ENCODE data around the gene MUC6. TPM values are rescaled to one million over a fixed set of nuclear protein-coding genes. Genes with fewer than 3 reads are reported as not detected.

Gene MUC6
- total RNA-seq, 1 experiment from 2014 or later, result under 0.01 TPM

- no peak for DNase-seq (ENCODE audit: low read depth)
Measured at GRCh38 chr11:1038361-1038760, 1.8 kb upstream of the MUC6 start.

DNA sequence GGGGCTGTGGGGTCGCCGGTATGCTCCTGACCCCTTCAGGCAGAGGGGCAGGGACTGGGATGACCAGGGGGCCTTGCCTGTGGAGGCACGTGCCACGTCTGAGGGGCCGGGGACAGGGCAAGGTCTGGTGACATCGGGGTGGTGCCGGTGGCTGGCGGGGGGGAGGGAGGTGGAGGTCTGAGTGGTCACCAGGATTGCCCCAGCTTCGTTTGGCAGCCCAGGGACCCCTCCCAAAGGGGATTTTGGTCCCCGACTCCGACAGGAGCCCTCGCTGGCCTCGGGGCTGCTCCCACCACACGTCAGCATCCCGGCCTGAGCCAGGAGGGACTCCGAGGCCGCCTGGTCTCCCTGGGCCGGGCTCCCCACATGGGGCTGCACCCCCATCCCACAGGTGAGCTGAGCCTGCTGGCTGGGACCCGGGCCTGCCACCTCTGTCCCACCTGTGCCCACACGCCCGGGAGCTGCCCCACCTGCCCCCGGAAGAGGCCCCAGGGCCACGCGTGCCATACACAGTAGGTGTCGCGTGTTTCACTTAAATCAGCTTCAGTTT is 1.1 kb upstream of the MUC6 start:
- DNase-seq (ENCODE audit: low read depth), result no peak

DNA sequence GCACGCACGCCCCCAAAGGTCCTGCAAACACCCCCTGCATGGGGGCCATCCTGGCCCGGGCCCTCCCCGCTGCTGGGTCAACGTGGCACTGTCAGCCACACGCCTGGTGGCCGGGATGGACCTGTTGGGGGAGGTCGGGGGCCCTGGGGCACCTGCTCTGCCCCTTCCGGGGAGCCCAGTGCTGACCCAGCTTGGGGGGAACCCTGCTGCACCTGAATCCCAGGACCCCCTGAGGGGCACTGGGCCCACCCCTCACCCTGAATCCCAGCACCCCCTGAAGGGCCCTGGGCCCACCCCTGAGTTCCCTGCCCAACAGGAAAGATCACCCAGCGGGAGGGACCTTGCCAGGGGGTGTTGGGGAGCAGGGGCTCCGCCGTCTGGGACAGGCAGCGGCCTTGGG is 413 bp upstream of the MUC6 start:
- no peak for DNase-seq (ENCODE audit: low read depth)

- no peak for DNase-seq (ENCODE audit: low read depth)
Measured at GRCh38 chr11:1035577-1036283, 788 bp downstream of the MUC6 start.

DNA sequence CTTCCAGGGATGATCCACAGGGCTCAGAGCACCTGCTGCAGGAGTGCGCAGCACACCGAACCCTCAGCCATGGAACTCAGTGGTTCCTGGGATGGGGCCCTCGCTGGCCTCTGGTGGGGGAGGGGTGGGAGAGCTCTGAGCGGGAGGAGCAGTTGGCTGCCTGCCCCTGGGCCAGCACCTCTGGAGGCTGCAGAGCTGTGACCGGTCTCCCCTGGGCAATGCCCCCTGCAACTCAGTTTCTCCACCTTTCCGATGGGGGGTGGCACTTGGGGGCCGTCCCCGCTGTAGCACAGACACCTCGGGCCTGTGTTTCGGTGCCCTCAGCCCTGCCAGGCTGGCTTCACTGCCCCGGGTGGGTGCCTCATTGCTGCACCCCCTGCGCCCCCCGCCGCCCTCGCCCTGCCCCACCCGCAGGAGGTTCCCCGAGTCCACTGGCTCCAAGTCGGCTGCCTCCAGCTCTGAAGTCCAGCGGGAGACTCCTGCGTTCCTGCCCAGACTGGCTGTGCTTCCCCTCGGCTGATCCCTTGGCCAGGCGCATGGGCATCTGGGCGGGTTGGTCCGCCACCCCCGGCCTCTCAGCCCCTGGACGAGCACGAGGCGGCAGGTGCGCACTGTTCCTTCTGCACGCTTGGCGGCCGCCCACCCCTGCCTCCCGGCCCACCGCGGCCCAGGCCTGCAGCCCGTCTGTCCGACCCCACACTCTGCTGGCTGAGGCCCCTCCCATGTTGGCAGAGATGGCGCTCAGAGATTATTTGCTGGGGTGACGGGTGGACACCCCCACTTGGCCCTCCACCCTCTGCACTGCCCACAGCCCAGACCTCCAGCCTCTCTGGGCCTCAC is 1.8 kb downstream of the MUC6 start:
- no peak for DNase-seq (ENCODE audit: low read depth)

GRCh38 chr11:1034001-1034400 is 2.5 kb downstream of the MUC6 start:
- DNase-seq (ENCODE audit: low read depth), result no peak

GRCh38 chr11:1033016-1033798 is 3.3 kb downstream of the MUC6 start:
- DNase-seq (ENCODE audit: low read depth), result no peak

- DNase-seq (ENCODE audit: low read depth), result no peak
Measured at GRCh38 chr11:1032310-1032891, 4.1 kb downstream of the MUC6 start.

DNA sequence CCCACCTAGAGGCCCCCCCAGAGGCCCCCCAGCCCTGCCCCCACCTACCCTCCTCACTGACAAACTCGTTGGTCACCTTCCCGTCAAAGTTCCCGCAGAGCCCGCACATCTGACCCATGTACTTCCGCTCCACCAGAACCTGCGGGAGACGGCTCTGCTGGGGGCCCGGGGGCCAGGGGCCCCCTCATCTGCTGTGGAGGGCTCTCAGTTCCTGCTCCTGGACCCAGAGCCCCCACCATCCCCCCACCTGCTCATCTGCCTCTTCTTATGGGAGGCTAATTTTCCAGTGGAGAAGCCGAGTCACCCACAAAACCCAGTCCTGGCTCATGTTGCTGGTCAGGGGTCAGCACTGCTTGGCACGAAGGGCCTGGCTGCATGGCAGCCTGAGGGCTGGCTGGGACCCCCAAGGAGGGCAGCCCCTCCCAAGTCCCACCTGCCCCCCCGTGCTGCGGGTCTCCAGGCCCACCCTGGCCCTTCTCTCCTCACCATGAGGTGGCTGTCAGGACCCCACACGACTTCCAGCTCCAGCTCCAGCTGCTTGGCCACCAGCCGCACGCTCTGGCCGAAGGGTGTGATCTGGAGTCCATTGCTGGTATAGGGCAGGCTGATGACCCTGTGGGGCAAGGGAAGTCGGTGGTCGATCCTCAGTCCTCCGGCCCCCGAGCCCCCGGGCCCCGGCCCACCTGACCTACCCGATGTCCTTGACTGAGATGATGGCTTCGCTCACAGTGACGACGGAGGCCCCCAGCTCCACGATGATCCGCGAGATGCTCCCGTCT is 5.2 kb downstream of the MUC6 start:
- no peak for DNase-seq (ENCODE audit: low read depth)

DNA sequence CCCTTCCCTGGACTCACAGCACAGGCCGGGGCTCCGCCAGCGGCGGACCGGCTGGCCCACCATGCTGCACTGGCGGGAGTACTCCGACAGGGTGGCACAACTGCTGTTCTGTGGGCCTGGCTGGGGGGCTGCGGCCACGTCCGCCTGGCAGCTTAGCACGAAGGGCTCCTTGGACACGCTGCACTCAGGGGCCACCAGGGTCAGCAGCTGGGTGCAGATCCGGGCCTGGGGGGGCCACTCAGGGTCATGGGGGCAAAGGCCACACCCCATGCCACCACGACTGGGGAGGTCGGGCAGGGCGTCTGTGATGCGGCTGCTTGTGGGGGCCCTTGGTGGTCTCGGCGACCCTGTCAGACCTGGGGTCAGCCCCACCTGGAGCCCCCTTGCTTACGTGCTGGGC is 6.0 kb downstream of the MUC6 start:
- no peak for DNase-seq (ENCODE audit: low read depth)

- no peak for DNase-seq (ENCODE audit: low read depth)
Measured at GRCh38 chr11:1030086-1030485, 6.4 kb downstream of the MUC6 start.

DNA sequence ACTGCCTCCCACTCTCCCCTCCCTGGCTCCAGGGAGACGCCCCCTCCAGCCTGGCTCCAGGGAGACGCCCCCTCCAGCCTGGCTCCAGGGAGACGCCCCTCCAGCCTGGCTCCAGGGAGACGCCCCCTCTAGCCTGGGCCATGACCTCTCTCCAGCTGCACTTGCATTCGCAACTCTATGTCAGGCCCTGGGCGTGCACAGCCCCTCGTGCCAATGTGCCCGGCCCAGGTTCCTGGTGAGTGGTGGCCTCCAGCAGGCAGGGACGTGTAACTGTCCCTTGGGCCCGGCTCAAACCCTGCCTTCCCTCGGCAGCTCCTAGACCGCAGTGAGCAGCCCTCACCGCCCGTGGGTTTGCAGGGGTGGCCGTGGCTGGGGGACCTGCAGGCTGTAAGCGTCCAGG is 6.9 kb downstream of the MUC6 start:
- DNase-seq (ENCODE audit: low read depth), result no peak

- no peak for DNase-seq (ENCODE audit: low read depth)
Measured at GRCh38 chr11:1029051-1029450, 7.5 kb downstream of the MUC6 start.

DNA sequence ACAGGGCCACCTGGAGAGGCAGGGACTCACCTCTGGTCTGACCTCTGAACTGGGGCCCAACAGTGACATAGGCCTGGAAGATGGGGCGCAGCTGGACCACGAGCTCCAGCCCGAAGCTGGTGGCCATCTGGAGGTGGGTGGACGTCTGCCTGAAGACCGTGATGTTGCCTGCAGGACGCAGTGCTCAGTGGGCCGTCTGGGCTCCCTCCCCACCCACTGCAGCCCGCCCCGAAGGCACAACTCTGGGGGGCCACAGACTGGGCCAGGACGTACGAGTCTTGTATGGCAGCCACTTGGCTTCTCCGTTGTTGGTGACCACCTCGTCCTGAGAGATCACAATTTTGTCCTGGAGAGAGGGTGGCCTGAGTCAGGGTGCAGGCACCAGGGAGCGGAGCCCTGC is 7.9 kb downstream of the MUC6 start:
- DNase-seq (ENCODE audit: low read depth), result no peak

DNA sequence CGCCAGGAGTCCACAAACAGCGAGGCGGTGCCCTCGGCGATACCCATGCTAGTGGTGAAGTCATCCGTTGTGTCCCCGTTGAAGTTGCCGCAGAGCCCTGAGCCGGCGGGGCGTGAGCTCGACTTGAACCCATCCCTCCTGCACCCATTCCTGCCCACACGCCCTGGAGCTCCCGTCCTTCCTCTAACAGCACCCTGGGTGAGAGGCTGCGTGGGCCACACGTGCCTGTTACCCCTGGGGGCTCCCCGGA is 8.3 kb downstream of the MUC6 start:
- DNase-seq (ENCODE audit: low read depth), result no peak

DNA sequence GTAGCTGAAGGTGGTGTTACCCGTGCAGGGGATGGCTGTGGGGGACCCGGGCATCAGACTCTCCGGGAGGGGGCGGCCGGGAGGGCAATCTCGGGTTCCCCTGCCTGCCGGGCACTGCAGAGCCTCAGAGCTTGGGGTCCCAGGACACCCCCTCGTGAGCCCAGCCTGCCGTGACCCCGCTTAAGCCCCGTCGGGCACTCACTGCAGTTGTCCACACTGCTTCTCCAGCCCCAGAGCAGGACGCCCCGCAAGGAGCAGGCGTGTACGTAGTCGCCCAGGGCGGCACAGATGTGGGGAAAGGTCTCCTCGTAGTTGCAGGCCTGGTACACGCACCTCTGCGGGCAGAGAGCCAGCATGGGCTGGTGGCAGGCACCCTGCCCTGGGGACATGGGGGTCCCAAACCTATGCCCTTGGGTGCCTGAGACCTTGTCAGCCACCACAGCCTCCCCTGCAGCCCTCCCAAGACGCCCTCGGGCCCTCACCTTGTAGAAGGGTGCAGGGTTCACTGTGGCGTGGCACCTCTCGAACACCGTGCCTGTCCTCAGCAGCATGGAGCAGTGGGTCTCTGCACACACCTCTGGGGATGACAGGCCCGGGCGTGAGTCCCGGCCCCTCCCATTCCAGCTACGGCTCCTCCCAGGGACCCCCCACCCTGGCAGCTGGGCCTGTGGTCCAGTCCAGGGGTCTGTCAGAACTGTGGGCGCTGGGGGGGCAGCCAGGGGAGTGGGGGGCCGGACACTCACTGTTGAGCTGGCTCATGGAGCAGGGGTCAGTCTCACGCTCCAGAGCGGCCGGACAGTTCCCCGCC is 8.8 kb downstream of the MUC6 start:
- no peak for DNase-seq (ENCODE audit: low read depth)

GRCh38 chr11:1026641-1027482 is 9.7 kb downstream of the MUC6 start:
- no peak for DNase-seq (ENCODE audit: low read depth)

DNA sequence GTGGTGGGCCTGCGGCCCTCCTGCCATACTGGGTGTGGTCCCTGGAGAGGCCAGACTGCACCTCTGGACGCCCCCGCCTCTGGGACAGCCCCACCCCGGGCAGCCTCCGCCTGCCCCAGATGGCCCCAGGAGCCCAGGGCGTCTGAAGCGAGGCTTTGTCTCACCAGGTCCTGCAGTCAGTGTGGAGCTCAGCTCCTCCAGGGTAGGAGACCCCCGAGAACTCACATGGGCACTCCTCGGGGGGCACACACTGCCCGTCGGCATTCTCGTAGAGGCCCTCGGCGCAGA is 10.4 kb downstream of the MUC6 start:
- no peak for DNase-seq (ENCODE audit: low read depth)

GRCh38 chr11:1025410-1026162 is 10.9 kb downstream of the MUC6 start:
- DNase-seq (ENCODE audit: low read depth), result no peak

All from RPMI7951 (cell line).